Bronchial epithelial cell (primary cell): ENCODE results near the gene KIF21B. TPM values are rescaled to one million over a fixed set of nuclear protein-coding genes. Genes with fewer than 3 reads are reported as not detected.

Experiments
- DNase-seq: peaks from one replicate; pipeline ENCODE4 v3.0.0-alpha.2; 2010; ENCODE audit warnings: low read depth
- FAIRE-seq: peaks from 2 replicates; lab custom pipeline; 2011; peaks lifted over from hg19 to GRCh38; lab: Jason Lieb, UNC
- H3K27me3 ChIP-seq: 2 replicates; pipeline ENCODE4 v1.5.1; 2011; ENCODE audit warnings: low read length; ENCODE audit not compliant: control insufficient read depth, insufficient read depth
- H3K36me3 ChIP-seq: 2 replicates; pipeline ENCODE4 v1.5.1; 2011; ENCODE audit warnings: low read length; ENCODE audit not compliant: control insufficient read depth, insufficient read depth
- H3K4me3 ChIP-seq: 2 replicates; pipeline ENCODE4 v1.5.1; 2011; ENCODE audit warnings: mild to moderate bottlenecking, low read depth, low read length, control low read depth
- CTCF ChIP-seq: IDR thresholded peaks from 2 replicates; pipeline ENCODE4 v1.5.1; 2011; ENCODE audit warnings: mild to moderate bottlenecking, moderate library complexity, low read length, control low read depth, inconsistent platforms; ENCODE audit not compliant: insufficient read depth, severe bottlenecking
- total RNA-seq: library from RNA; depleted of rRNA; stranded (reverse); fragments of >200 nt; gene quantifications from 2 replicates; pipeline ENCODE4 v1.2.1, GENCODE V29; 2014

KIF21B gene
- total RNA-seq, 1 donor from 2014 or later, result 4.2 TPM

- Histone ChIP-seq H3K27me3 (no peaks in the 10 kb centered on the region), H3K4me3 (no peak overlapping the region), H3K36me3 (no peaks in the 10 kb centered on the region)
- TF ChIP-seq CTCF, result peak; percentile 27
- FAIRE-seq, result no peak
- DNase-seq, result no peak
These were observed 2.1 kb upstream of the KIF21B start for GRCh38 chr1:201025571-201026002.

- Histone ChIP-seq H3K27me3 (no peaks in the 10 kb centered on the region), H3K4me3 (no peak overlapping the region), H3K36me3 (no peaks in the 10 kb centered on the region)
- FAIRE-seq, result no peak
- no peak for DNase-seq
- no peak for TF ChIP-seq CTCF
These were observed 1.1 kb upstream of the KIF21B start for GRCh38 chr1:201024625-201024998.

GRCh38 chr1:201023920-201024624 lies 558 bp upstream of the KIF21B start:
- FAIRE-seq (no peak), DNase-seq (no peak)
- TF ChIP-seq CTCF, result no peak
- Histone ChIP-seq H3K36me3 (no peaks in the 10 kb centered on the region), H3K27me3 (no peaks in the 10 kb centered on the region), H3K4me3 (no peak overlapping the region)

GRCh38 chr1:201022820-201023516 lies 546 bp downstream of the KIF21B start:
- no peak for FAIRE-seq
- Histone ChIP-seq H3K27me3 (no peaks in the 10 kb centered on the region), H3K36me3 (no peaks in the 10 kb centered on the region), H3K4me3 (peak overlapping the region; percentile 59)
- peak; percentile 13 for TF ChIP-seq CTCF
- no peak for DNase-seq

GRCh38 chr1:201022493-201022819 lies 1.1 kb downstream of the KIF21B start:
- Histone ChIP-seq H3K36me3 (no peaks in the 10 kb centered on the region), H3K4me3 (peak overlapping the region; percentile 59), H3K27me3 (no peaks in the 10 kb centered on the region)
- no peak for DNase-seq
- TF ChIP-seq CTCF, result no peak
- FAIRE-seq, result no peak
